NCI-H1930 (cell line): ENCODE measurements around the gene TBCK.
"Not testable (repeated sequence)": the region's sequence is repeated elsewhere in the genome, so short reads cannot be mapped to it uniquely, and the experiment has no call there.

ENCODE experiments used
- DNase-seq, 2 experiments: peaks; one replicate each; lab custom pipeline; 2025; lab: John Stamatoyannopoulos, UW

Gene TBCK

GRCh38 chr4:106315968-106316772 is at the start of gene TBCK, which contains the start of gene AIMP1:
TSS of gene TBCK (minus strand) at chr4:106316209. CDS start at chr4:106308960, 7,249 bp downstream.
TSS of gene AIMP1 (plus strand) at chr4:106316550. CDS start at chr4:106325010, 8,460 bp downstream.
- DNase-seq = peak; percentile 82 to 89

GRCh38 chr4:106365613-106366012 is 49.6 kb upstream of the TBCK start:
- DNase-seq = no peak

DNA sequence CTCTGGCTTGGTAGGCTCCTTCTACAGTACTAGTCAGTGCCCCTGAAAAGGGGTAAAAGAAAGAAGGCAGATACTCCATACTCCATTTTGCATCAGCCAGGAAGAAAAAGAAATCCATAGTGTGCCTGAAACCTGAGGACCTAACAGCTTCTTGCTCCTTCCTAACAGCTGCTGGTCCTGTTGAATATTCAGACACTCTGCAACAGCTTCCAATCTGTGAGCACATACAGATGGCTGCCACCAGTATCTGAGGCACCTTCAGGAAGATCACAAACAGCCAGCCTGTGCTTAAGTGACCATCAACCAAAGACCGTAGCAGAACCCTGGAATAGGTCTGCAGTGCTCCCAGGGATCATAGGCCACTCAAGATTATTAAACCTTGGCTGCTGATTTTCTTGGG is 48.3 kb upstream of the TBCK start:
- no peak for DNase-seq

DNA sequence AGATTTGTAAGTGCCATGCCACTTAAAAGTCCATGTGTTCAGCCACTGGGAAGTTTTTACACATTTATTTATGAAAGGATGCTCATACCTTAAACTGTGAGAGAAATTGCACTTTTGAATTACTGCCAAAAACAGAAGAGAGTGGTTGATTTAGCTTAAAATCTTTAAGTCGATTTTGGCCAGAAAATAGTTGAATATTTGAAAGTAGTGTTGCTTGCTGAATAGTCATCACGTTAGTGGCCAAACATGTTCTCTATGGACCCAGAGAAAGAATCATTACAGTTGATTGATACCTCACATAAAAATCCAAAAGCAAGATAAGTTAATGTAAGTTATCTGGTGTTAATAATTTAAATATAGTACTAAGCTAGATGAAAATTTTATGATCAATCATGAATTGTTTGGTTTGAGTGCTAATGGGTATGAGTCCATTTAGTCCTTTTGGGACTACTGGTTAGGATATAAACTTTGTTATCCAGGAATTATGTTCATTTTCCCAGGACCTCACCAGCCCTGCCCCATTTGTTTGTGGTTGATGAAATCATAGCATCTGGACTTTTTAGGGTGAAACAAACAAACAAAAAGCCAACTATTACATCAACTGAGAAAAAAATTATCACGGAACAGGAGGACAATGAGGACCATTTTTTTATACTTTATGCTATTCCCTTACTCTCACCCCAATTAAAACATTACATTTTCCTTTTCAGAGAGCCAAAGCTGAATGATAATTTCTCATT is 46.2 kb upstream of the TBCK start:
- no peak for DNase-seq

GRCh38 chr4:106358899-106359298 is 42.9 kb upstream of the TBCK start:
- no peak for DNase-seq

- DNase-seq = no peak
These were observed 39.2 kb upstream of the TBCK start for GRCh38 chr4:106355193-106355592.

- DNase-seq = no peak
These were observed 37.8 kb upstream of the TBCK start for GRCh38 chr4:106353786-106354185.

DNA sequence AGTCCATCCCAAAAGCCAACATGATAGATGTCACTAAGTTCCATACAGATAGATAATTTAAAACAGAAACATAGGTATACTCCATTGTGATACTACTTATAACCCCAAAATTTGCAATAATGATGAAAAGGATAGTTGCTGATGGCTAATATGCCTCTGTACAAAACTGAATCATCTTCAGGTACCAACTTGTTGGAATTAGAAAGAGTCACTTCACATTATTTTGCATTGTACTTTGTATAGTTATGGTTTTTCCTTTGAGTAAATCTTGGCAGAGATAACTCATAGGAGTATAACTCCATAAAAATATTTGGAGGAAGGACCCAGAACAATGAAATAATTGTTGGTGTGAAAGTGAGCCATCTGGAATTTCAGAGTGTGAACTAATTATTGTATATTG is 35.0 kb upstream of the TBCK start:
- no peak for DNase-seq

- no peak for DNase-seq
These were observed 31.2 kb upstream of the TBCK start for GRCh38 chr4:106347167-106347566.

GRCh38 chr4:106344647-106344970 is 28.6 kb upstream of the TBCK start:
- no peak for DNase-seq

DNA sequence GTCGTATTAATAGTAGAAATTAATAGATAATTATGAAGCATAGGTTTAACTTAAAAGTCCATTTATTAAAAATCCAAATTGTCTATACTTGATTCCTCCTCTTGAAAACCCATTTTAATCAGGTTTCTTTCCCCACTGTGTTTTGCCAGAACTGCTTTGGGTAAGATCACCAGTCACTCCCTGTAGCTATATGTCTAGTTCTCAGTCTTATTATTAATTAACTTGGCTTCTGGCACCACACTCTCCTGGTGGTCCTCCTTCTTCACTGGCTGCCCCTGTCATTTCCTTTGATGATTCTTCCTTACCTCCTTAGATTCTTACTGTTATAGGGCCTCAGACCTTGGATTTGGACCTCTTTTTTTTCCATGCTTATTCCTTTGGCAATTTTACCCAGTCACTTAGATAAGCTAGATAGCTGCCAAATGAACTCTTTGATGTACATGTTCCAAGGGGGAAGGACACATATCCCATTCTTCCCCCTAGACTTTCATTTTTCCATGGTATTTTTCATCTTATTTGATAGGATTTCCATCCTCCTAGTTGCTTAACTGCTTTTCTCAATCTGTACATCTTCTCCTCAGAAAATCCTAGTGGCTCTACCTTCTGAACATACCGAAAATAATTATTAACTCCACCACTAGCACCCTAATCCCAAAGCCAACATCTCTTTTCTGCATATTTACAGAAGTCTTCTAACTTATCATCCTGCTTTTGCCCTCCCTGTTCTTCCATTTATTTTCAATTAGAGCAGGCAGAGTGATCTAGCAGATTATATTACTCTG is 28.0 kb upstream of the TBCK start:
- DNase-seq = no peak

DNA sequence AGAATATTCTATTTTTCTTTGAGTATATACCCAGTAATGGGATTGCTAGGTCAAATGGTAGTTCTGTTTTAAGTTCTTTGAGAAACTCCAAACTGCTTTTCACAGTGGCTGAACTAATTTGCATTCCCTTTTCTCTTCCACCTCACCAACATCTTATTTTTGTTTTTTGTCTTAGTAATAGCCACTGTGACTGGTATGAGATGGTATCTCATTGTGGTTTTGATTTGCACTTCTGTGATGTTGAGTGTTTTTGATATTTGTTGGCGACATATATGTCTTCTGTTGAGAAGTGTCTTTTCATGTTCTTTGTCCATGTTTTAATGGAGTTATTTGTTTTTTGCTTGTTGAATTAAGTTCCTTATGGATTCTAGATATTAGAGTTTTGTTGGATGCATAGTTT is 24.8 kb upstream of the TBCK start:
- DNase-seq = no peak

GRCh38 chr4:106339431-106339830 is 23.4 kb upstream of the TBCK start:
- no peak for DNase-seq

DNA sequence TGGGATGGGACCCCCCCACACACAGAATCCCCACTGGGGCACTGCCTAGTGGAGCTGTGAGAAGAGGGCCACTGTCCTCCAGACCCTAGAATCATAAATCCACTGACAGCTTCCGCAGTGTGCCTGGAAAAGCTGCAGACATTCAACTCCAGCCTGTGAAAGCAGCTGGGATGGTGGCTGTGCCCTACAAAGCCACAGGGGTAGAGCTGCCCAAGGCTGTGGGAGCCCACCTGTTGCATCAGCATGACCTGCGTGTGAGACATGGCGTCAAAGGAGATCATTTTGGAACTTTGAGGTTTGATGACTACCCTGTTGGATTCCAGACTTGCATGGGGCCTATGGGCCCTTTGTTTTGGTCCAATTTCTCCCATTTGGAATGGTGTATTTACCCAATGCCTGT is 22.7 kb upstream of the TBCK start:
- no peak for DNase-seq

GRCh38 chr4:106337916-106338315 is 21.9 kb upstream of the TBCK start:
- no peak for DNase-seq

DNA sequence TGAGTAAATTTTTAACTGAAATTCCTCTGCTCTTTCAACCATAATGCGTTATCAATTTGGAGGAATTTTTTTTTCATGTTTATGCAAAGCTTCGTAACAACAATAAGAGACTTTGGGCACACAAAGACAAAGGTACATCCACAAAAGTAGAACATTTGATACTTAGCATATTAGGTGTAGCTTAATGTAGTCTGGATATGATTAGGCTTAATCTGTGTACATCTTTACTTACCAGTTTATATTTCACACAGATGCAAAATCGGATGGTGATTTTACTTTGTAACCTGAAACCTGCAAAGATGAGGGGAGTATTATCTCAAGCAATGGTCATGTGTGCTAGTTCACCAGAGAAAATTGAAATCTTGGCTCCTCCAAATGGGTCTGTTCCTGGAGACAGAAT is 20.6 kb upstream of the TBCK start:
- DNase-seq = no peak

- no peak for DNase-seq
These were observed 18.9 kb upstream of the TBCK start for GRCh38 chr4:106334741-106335470.

DNA sequence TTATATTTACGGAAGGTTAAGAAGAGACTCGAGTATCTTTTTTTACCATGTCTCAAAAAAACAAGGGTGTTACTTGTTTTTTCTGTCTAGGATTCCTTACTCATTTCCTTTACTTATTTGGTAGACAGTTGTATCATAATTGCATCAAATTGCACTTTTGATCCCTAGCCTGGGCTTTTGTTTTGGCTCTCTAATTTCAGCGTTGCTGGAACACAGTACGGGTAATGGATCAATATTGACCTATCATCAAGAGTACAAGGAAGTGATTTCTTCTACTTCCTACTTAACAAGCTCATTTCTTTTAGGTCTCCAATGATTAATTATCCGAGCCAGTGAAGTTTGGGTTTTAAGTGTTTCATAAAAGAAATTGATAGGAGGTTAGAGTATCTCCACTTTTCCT is 17.2 kb upstream of the TBCK start:
- no peak for DNase-seq

DNA sequence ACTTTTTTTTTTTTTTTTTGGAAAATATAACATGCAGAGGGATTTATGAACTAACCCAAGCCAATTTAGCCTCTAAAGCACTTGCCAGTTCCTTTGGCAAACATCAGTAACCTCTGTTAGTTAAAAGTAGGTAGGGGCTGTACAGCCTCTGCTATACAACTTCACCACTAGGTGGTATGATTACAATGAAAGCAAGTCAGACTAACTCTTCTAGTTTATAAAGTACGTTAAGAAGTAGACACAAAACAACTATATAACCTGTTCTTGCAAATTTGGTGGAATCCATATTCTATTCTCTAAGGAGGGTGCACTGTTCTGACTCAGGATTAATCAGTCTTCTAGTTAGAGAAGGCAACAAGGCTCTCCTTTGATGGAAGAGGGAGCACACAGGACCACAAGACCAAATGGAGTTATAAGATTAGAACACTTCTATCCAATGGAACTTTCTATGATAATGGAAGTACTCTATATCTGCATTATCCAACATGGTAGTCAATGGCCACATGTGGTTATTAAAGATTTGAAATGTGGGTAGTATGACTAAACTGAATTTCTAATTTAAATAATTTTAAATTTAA is 13.1 kb upstream of the TBCK start:
- no peak for DNase-seq

DNA sequence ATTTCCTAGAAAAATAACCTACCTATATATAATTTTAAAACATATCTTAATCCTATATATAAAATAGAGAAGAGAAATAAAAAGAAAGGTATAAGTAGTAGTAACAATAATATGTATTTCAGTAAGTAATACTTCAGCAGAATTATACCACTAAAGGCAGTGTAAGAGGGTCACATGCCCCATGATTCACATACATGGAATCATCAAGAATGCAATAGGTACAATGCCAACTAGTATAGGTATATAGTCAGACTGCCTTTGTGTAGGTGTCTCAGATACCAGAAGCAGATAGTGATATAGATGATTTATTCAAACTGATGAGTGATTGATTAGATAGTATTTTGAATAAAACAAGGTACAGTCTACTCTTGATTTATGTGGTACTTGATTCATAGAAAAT is 9.8 kb upstream of the TBCK start:
- DNase-seq = no peak

- no peak for DNase-seq
These were observed 7.1 kb upstream of the TBCK start for GRCh38 chr4:106323119-106323518.

- DNase-seq = not testable (repeated sequence)
These were observed 5.8 kb upstream of the TBCK start for GRCh38 chr4:106321814-106322213.
